Effector memory CD8-positive, alpha-beta T cell (primary cell): ENCODE measurements around the gene FHOD3.
A peak's percentile ranks its signal among the peaks of the same experiment; 100 is the strongest.

Source experiments
- ATAC-seq: fragments of 150-1000 bp; cut with Tn5 transposase; replicated peaks from 2 replicates; pipeline ENCODE4 v1.10.0; 2021; ENCODE audit warnings: mild to moderate bottlenecking, moderate library complexity
- DNase-seq, 3 experiments: peaks; one replicate each; pipeline ENCODE4 v3.0.0; 2021
- H3K27ac Mint-ChIP-seq, 2 donors: one replicate each; pipeline ENCODE4 v1.8.0; 2022; ENCODE audit warnings: mild to moderate bottlenecking in 2 of 2, mixed read lengths in 2 of 2, moderate library complexity in 2 of 2
- H3K27me3 Mint-ChIP-seq, 2 donors: one replicate each; pipeline ENCODE4 v1.8.0; 2022; ENCODE audit warnings: mixed read lengths in 2 of 2
- H3K36me3 Mint-ChIP-seq: one replicate; pipeline ENCODE4 v1.8.0; 2022; ENCODE audit warnings: mild to moderate bottlenecking, moderate library complexity, mixed read lengths; ENCODE audit not compliant: insufficient read depth
- H3K4me1 Mint-ChIP-seq, 2 donors: one replicate each; pipeline ENCODE4 v1.8.0; 2022; ENCODE audit warnings: low read depth in 2 of 2, mixed read lengths in 2 of 2
- H3K4me3 Mint-ChIP-seq, 2 donors: one replicate each; pipeline ENCODE4 v1.8.0; 2022; ENCODE audit warnings: mild to moderate bottlenecking in 2 of 2, mixed read lengths in 2 of 2, moderate library complexity in 2 of 2
- H3K9me3 Mint-ChIP-seq, 2 donors: one replicate each; pipeline ENCODE4 v1.8.0; 2022; ENCODE audit warnings: mixed read lengths in 2 of 2

Gene FHOD3

DNA sequence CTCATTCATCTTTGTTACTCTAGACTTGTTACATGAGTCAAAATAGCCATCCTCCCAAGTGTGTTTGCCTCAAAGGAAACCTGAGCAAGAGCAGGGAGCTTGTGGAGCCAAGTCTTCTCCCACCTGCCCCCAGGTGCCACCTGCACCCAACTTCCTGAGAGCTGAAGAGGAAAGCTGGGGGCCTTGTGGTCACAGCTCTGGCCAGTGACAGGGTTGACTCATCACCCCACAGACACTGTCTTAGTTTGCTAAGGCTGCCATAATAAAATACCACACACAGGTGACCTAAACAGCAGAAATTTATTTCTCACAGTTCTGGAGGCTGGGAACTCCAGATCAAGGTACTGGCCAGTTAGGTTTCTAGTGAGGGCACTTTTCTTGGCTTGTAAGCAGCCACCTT is 431.7 kb downstream of the FHOD3 start:
- Mint-ChIP-seq H3K4me3 (no peak overlapping the region), H3K27me3 (peaks cover 31 to 41% of the 10 kb centered on the region in 2 donors), H3K27ac (no peak overlapping the region), H3K4me1 (peaks cover 0 to 1% of the 10 kb centered on the region in 2 donors), H3K36me3 (no peaks in the 10 kb centered on the region), H3K9me3 (no peaks in the 10 kb centered on the region)
- DNase-seq (no peak), ATAC-seq (no peak)

DNA sequence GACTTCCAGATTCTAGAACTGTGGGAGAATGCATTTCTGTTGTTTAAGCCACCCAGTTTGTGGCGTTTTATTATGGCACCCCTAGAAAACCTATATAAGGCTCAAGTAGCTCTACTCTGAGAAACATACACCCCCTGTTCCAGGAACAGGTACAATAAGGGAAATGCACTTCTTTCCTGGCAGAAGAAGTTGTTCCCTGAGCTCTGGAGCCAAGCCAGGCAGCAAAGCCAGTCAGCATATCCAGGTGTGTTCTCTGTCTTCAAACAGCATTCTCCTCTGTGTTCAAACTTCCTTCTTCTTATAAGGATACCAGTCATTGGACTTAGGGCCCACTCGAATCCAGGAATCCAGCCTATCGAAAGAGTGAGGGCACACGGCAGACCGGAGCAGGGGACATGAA is 434.8 kb downstream of the FHOD3 start:
- ATAC-seq = no peak
- no peak overlapping the region for H3K27ac Mint-ChIP-seq
- no peak for DNase-seq
- H3K27me3 Mint-ChIP-seq = peaks cover 22 to 28% of the 10 kb centered on the region in 2 donors
- H3K9me3 Mint-ChIP-seq = no peaks in the 10 kb centered on the region
- no peaks in the 10 kb centered on the region for H3K36me3 Mint-ChIP-seq
- H3K4me3 Mint-ChIP-seq = no peak overlapping the region
- peaks cover 0 to 1% of the 10 kb centered on the region in 2 donors for H3K4me1 Mint-ChIP-seq

- DNase-seq = no peak
- Mint-ChIP-seq H3K27ac (no peak overlapping the region), H3K4me3 (no peak overlapping the region), H3K36me3 (no peaks in the 10 kb centered on the region), H3K9me3 (no peaks in the 10 kb centered on the region), H3K4me1 (peaks cover 0 to 1% of the 10 kb centered on the region in 2 donors), H3K27me3 (peaks cover 22 to 28% of the 10 kb centered on the region in 2 donors)
- ATAC-seq = no peak
Observed at GRCh38 chr18:36733150-36733549, 435.6 kb downstream of the FHOD3 start.

- H3K4me1 Mint-ChIP-seq = peaks cover 0 to 1% of the 10 kb centered on the region in 2 donors
- H3K9me3 Mint-ChIP-seq = no peaks in the 10 kb centered on the region
- no peak for DNase-seq
- peaks cover 22 to 28% of the 10 kb centered on the region in 2 donors for H3K27me3 Mint-ChIP-seq
- H3K27ac Mint-ChIP-seq = no peak overlapping the region
- H3K36me3 Mint-ChIP-seq = no peaks in the 10 kb centered on the region
- ATAC-seq = no peak
- H3K4me3 Mint-ChIP-seq = no peak overlapping the region
Observed at GRCh38 chr18:36734596-36734995, 437.1 kb downstream of the FHOD3 start.

GRCh38 chr18:36735130-36735529 is 437.6 kb downstream of the FHOD3 start:
- peaks cover 22 to 28% of the 10 kb centered on the region in 2 donors for H3K27me3 Mint-ChIP-seq
- DNase-seq (no peak), ATAC-seq (no peak)
- no peak overlapping the region for H3K4me3 Mint-ChIP-seq
- H3K27ac Mint-ChIP-seq = no peak overlapping the region
- no peaks in the 10 kb centered on the region for H3K36me3 Mint-ChIP-seq
- peaks cover 0 to 1% of the 10 kb centered on the region in 2 donors for H3K4me1 Mint-ChIP-seq
- H3K9me3 Mint-ChIP-seq = no peaks in the 10 kb centered on the region

- Mint-ChIP-seq H3K9me3 (no peaks in the 10 kb centered on the region), H3K4me1 (peaks cover 0 to 1% of the 10 kb centered on the region in 2 donors), H3K27me3 (peaks cover 30 to 33% of the 10 kb centered on the region in 2 donors), H3K36me3 (no peaks in the 10 kb centered on the region), H3K4me3 (no peak overlapping the region), H3K27ac (no peak overlapping the region)
- ATAC-seq = no peak
- DNase-seq = no peak
Observed at GRCh38 chr18:36736094-36736493, 438.6 kb downstream of the FHOD3 start.

GRCh38 chr18:36737316-36737715 is 439.8 kb downstream of the FHOD3 start:
- Mint-ChIP-seq H3K36me3 (no peaks in the 10 kb centered on the region), H3K4me1 (peaks cover 0 to 1% of the 10 kb centered on the region in 2 donors), H3K27me3 (peaks cover 35 to 42% of the 10 kb centered on the region in 2 donors), H3K4me3 (no peak overlapping the region), H3K27ac (no peak overlapping the region), H3K9me3 (no peaks in the 10 kb centered on the region)
- no peak for DNase-seq
- ATAC-seq = no peak

- H3K9me3 Mint-ChIP-seq = no peaks in the 10 kb centered on the region
- H3K27me3 Mint-ChIP-seq = peaks cover 21 to 30% of the 10 kb centered on the region in 2 donors
- no peaks in the 10 kb centered on the region for H3K36me3 Mint-ChIP-seq
- ATAC-seq (no peak), DNase-seq (no peak)
- peak overlapping the region in 1 of 2 donors; percentile 44 for H3K27ac Mint-ChIP-seq
- no peak overlapping the region for H3K4me3 Mint-ChIP-seq
- no peaks in the 10 kb centered on the region for H3K4me1 Mint-ChIP-seq
Observed at GRCh38 chr18:36744261-36744876, 446.9 kb downstream of the FHOD3 start.

- H3K4me1 Mint-ChIP-seq = no peaks in the 10 kb centered on the region
- no peak overlapping the region for H3K4me3 Mint-ChIP-seq
- no peak overlapping the region for H3K27ac Mint-ChIP-seq
- peaks cover 19 to 28% of the 10 kb centered on the region in 2 donors for H3K27me3 Mint-ChIP-seq
- no peak for DNase-seq
- no peak for ATAC-seq
- no peaks in the 10 kb centered on the region for H3K36me3 Mint-ChIP-seq
- no peaks in the 10 kb centered on the region for H3K9me3 Mint-ChIP-seq
Observed at GRCh38 chr18:36745219-36745975, 447.9 kb downstream of the FHOD3 start.

DNA sequence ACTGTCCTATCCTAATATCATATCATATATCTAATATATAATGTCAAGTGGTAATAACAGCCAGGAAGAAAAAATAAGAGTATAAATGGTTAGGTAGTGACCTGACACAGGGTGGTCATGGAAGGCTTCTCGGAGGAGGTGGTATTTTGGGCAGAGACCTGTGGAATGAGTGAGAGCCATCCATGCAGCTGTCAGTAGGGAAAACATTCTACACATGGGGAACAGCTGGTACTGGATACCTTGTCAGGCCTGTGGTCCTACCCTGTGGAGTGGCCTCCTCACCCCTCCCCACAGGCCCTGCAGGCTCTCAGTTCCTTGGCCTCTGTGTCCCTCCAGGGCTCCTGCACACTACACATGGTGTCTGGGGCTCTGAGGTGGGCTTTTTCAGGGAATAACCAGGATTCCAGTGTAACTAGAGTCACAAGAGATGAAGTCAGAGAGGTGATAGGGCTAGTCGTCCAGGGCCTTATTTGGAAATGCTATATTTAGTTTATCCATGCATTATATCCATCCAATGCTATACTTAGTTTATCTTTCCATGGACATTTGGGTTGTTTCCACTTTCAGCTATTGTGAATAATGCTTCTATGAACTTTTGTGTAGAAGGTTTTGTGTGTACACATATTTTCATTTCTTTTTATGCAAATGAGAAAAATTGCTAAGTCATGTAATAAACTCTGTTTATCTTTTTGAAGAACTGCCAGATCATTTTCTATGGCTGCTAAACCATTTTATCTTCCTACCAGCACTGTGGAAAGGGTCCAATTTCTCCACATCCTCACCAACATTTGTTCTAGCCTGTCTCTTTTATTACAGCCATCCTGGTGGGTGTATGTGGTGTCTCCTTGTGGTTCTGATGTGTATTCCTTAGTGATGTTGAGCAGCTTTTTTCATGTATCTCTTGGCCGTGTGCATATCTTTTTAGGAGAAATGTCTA is 455.7 kb downstream of the FHOD3 start:
- no peaks in the 10 kb centered on the region for H3K4me1 Mint-ChIP-seq
- H3K4me3 Mint-ChIP-seq = no peak overlapping the region
- ATAC-seq (no peak), DNase-seq (no peak)
- peaks cover 22 to 23% of the 10 kb centered on the region in 2 donors for H3K27me3 Mint-ChIP-seq
- H3K36me3 Mint-ChIP-seq = no peaks in the 10 kb centered on the region
- no peak overlapping the region for H3K27ac Mint-ChIP-seq
- no peaks in the 10 kb centered on the region for H3K9me3 Mint-ChIP-seq

DNA sequence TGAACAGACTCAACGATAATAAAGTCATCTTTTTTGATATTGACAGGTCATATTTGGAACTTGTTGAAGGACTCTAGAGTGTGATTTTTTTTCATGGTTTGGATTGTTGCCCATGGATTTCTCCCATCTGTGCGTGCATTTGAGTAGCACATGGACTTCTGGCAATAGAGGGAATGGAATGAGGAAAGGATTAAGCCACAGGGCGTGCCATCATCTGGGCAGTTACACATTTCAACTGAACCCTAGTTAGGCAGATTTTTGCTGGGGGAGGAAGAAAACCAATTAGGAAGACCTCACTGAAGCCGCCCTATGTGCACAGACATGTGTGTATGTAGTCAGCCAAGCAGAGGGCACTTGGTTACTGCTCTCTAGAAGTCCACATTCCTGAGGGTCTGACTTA is 458.7 kb downstream of the FHOD3 start:
- H3K36me3 Mint-ChIP-seq = no peaks in the 10 kb centered on the region
- no peaks in the 10 kb centered on the region for H3K9me3 Mint-ChIP-seq
- peaks cover 24 to 29% of the 10 kb centered on the region in 2 donors for H3K27me3 Mint-ChIP-seq
- H3K4me1 Mint-ChIP-seq = no peaks in the 10 kb centered on the region
- H3K4me3 Mint-ChIP-seq = no peak overlapping the region
- ATAC-seq (no peak), DNase-seq (no peak)
- no peak overlapping the region for H3K27ac Mint-ChIP-seq

DNA sequence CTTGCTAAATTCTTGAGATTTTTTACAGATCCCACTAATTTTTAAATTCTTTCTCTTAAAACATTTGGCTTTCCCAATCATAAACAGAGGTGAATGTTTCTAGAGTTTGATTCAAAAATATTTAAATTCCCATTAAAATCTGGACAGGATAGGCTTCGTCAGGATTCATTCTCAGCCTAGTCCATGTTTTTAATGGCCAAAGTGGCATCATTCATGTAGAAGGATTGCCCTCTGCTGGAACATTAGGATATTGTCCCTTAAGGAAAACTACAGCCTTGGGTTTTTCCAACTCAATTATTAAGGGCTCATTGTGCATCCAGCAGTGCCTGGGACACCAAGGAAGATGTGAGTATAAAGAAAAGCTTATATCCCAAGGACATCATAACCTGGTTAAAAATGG is 459.6 kb downstream of the FHOD3 start:
- no peak for DNase-seq
- ATAC-seq = no peak
- Mint-ChIP-seq H3K4me1 (no peaks in the 10 kb centered on the region), H3K9me3 (no peaks in the 10 kb centered on the region), H3K4me3 (no peak overlapping the region), H3K36me3 (no peaks in the 10 kb centered on the region), H3K27me3 (peaks cover 23 to 27% of the 10 kb centered on the region in 2 donors), H3K27ac (no peak overlapping the region)

DNA sequence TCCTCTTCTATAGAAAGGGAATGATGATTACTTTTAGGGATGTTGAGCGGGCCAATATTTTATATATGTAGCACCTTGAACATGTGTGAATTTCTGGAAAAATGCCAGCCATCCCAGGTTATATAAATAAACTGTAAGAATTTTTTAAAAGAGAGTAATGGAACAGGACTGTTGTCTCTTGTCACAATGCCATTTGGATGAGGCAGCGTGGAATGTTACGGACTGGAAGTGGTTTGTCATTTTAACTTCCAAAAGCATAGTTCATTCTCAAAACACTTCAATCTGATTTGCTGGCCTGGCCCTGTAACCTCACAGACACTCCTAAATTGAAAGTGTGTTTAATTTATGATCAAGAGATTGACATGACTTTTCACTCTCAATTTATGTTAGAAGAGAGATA is 460.5 kb downstream of the FHOD3 start:
- Mint-ChIP-seq H3K4me3 (no peak overlapping the region), H3K4me1 (no peaks in the 10 kb centered on the region), H3K36me3 (no peaks in the 10 kb centered on the region), H3K27ac (no peak overlapping the region), H3K9me3 (no peaks in the 10 kb centered on the region), H3K27me3 (peaks cover 23 to 25% of the 10 kb centered on the region in 2 donors)
- ATAC-seq (no peak), DNase-seq (no peak)
